HG03196 (cell line): ENCODE results near the gene RBM48.
"Not testable (repeated sequence)": the region's sequence is repeated elsewhere in the genome, so short reads cannot be mapped to it uniquely, and the experiment has no call there.

Experiments
- ATAC-seq: cut with Tn5 transposase; IDR thresholded peaks from one replicate; pipeline ENCODE4 v1.9.1; 2021; ENCODE audit not compliant: unreplicated experiment

Gene RBM48

DNA sequence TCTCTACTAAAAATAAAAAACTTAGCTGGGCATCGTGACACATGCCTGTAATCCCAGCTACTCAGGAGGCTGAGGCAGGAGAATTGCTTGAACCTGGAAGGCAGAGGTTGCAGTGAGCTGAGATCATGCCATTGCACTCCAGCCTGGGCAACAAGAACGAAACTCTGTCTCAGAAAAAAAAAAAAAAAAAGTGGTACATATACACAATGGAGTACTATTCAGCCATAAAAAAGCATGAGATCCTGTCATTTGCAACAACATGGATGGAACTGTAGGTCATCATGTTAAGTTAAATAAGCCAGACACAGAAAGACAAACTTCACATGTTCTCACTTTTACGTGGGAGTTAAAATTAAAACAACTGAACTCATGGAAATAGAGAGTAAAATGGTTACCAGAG lies 14.9 kb downstream of the RBM48 start:
- ATAC-seq: not testable (repeated sequence)

DNA sequence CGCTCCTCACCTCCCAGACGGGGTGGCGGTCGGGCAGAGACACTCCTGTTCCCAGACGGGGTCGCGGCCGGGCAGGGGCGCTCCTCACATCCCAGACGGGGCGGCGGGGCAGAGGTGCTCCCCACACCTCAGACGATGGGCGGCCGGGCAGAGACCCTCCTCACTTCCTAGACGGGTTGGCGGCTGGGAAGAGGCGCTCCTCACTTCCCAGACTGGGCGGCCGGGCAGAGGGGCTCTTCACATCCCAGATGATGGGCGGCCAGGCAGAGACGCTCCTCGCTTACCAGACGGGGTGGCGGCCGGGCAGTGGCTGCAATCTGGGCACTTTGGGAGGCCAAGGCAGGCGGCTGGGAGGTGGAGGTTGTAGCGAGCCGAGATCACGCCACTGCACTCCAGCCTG lies 16.5 kb downstream of the RBM48 start:
- ATAC-seq: not testable (repeated sequence)

DNA sequence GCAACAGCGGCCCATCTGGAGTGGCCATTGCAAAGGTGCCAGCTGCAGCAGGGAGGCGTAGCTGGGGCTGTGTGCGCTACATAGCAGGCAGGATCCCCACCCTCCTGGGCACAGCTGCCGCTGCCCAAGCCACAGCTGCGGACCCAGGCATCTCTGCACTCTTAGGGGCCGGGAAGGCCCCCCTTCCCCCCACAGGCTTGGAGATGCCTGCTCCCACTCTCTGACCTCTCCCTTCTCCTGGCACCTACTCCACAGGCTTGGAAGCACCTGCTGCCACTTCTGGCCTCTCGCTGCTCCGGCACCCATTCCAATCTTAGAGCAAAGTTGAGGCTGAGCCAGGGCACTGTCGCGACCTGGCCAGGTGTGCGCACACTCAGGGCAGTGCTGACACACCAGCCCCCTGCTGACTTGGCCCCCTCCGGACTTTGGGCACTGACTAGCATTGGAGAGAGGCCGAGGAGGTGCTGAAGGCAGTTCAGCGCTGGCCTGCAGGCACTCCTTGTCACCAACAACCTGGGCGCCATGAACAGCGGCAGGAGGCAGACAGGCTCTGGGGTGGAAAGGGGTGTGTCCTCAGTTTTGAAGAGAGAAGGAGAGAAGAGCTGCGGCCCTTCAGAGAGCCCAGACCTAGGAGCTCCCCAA lies 18.4 kb downstream of the RBM48 start:
- ATAC-seq: no peak

DNA sequence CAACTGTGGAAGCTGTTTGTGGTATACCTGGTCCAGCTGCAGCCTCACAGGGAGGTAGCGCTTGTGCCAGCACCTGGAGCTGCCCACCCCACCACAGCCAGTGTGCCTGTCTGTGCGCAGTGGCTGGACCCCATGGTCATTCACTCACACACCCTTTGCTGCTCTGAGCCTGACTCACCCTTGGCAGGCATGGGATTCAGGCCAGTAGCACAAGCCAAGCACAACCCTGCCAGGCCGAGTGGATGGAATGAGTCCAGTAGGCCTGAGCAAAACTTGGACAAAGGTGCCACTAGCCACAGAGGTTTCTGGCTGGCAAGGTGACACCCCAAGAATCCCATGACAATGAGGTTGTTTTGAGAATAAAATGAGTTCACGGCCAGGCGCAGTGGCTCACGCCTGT lies 19.0 kb downstream of the RBM48 start:
- ATAC-seq: no peak

DNA sequence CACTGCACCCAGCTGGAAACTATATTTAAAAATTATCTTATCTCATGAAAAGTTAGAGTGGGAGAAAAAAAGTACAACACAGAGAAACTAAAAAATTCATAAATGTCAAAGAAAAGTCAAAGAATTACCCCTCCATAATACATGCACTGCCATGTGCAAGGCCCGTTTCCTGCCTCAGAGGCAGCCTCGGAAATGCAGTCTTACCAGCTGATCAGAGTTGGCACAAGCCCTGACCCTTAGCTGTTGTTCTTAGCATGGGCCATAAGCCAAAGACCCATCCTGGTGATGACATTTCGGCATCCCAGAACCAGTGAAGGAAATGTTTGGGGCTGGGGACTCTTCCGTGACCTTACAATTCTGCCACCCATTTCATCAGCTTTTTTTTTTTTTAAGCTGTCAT lies 21.6 kb downstream of the RBM48 start:
- ATAC-seq: no peak

DNA sequence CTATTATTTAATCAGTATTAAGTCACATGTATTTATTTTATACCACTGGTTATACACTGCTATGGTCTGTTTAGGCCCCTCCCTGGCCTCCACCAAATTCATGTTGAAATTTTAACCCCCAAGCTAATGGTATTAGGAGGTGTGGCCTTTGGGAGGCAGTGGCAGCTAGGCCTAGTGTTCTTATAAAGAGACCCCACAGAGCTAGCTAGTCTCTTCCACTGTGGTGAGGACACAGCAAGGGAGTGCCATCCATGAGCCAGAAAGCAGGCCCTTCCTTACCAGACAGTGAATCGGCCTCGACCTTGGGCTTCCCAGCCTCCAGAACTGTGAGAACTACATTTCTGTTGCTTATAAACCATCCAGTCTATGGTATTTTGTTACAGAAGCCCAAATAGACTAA lies 28.7 kb downstream of the RBM48 start:
- ATAC-seq: no peak

DNA sequence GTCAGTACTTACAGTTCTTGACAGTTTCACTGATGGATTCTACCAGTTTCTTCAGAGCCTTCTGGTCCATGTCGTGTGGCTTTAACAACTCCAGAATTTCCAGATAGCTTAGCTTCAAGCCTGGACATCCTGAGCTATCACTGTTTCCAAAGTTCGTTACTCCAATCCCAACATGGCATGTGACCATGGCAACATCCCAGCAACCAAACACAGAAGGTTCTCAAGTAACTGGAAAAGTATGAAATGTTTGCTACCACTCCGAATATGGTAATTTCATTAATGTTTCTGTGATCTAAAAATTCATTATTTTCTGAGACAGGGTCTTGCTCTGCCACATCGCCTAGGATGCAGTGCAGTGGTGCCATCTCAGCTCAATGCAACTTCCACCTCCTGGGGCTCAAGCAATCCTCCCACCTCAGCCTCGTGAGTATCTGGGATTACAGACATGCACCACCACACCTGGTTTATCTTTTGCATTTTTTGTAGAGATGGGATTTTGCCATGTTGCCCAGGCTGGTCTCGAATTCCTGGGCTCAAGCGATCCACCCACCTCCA lies 29.3 kb downstream of the RBM48 start:
- ATAC-seq: no peak

DNA sequence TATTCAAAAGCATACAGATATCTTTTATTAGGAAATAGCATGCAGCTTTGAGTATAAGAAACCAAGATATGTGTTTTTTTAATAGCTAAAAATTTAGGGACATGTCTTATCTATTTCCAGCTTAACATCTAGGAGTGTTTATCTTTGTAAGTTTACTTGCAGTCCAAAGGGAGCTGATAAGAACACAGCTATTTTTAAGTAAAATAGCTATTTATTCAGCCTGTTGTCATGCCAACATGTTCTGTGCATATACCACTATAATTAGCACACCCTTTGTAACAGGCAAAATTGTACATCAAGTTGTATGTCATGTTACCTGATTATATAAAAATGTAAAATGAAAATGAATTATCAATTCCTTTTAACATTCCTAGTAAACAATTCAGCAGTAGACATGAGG lies 32.0 kb downstream of the RBM48 start:
- ATAC-seq: no peak

DNA sequence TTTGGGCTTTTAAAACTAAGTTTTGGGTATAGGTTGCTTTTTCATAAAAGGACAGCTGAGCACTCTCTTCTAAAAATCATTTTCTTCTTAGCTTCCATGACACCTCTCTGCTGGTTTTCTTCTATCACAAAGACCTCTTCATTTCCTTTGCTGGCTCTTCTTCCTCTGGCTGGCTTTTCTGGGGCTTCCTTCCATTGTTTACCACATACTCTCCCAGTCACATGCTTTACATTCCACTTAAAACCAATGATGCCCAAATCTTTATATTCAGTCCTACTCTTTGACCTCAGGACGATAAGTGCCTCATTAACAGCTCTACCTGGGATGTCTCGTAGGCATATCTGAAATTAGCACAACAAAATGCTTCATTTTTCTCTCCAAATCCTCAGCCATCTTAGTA lies 34.8 kb downstream of the RBM48 start:
- no peak for ATAC-seq

DNA sequence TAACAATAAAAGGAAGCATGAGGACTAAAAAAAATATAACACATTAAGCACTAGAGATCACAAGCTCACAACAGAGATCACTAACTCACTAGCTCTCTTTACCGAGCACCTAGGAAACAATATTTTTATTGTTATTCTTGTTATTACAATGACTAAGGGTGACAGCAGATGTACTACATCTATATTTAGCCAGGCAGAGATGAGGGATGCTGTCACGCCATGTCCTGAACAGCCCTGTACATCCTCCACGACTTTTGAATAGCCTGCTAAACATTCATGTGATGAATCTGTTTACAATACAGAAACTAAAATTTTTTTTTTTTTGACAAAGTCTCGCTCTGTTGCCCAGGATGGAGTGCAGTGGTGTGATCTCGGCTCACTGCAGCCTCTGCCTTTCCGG lies 38.9 kb downstream of the RBM48 start:
- ATAC-seq: no peak

DNA sequence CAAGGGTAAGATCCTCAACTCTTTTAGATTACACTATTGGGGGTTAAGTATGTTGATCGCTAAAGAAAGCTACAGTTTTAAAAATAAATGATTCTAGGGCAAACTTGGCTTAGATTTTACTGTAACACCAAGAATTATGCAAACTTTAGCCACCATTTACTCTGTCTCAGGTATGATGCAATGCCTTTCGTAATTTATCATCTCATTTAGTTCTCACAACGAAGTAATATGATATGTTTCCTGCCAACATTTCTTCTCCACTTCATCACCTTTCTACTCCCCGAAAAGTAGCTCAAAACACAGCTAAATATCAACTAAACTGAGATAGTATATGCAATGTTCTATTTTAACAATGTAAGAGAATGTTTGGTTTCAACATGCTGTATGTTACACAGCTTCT lies 40.5 kb downstream of the RBM48 start:
- ATAC-seq: no peak

DNA sequence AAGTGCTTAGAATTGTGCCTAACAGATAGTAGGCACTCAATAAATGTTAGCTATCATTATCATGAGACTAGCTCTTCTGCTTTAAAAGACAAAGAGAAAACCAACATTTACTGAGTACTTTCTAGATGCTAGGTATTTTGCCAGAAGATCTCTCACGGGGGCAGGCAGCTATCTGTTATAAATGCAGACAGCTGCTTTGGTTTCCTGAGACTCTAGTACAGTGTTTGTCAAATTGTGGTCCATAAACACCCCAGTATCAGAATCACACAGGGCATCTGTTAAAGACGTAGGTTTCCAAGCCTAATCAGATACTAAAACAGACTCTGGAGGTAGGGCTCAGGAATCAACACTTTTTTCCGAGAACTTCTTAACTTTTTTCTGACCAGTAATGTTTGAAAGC lies 47.7 kb downstream of the RBM48 start:
- no peak for ATAC-seq

DNA sequence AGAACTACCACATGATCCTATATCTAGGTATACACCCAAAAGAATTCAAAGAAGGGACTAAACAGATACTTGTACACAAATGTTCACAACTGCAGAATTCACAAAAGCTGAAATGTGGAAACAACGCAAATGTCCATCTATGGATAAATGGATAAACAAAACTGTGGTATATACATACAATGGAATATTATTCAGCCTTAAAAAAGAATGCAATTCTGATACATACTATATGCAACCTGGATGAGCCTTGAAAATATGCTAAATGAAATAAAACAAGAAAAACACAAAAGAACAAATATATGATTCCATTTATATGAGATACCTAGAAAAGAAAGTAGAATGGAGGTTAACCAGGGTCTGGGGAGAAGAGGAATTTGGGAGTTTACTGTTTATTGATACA lies 54.4 kb downstream of the RBM48 start:
- ATAC-seq: no peak

DNA sequence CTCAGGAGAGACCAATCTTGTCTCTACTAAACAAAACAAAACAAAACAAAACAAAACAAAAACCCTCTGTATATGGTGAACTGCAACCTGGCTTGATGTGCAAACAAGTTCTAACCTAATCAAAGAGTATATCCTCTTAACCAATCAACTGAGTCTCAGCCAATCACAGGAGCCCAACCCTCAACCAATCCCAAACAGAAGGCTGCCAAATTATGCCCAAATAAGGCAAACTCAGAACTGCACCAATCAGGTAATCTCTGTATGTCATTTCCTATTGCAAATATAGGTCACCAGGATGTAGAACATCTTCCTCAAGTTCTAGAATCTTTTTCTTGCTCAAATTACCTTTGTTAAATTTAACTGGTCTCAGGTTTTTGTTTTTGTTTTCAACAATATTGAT lies 56.4 kb downstream of the RBM48 start:
- no peak for ATAC-seq

DNA sequence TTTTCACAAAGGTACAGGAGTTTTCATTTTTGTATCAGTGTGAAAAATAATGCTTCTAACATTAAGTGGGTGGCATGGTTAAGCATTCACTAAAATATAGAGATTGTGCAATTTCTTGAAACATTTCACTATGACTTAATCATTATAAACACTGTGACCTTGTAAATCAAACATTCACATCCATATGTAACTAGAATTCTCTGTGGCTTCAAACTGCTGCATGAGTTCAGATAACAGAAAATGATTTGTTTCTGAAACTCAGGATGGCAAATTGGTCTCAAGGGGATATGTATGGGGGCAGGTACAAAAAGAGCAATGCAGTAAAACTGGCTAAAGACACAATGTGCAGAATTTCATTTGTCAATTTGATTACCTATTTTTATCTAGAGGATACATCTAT lies 57.8 kb downstream of the RBM48 start:
- ATAC-seq: no peak

DNA sequence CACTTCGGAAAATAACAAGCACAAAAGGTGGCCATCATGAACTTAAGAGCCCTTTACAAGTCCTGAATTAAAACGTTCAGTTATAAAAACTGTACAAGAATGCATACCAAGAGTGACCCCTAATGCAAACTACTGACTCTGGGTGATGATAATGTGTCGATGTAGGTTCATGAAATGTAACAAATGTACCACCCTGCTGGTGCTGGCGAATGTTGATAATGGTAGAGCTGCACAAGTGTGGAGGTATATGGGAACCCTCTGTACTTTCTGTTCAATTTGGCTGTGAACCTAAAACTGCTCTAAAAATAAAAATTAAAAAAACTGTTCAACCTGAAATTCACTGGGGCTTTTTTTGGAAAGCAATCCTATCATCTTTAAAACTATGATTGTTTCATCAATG lies 58.2 kb downstream of the RBM48 start:
- no peak for ATAC-seq
